GM12864 (cell line): Measurements from ENCODE around the gene EVI5.
"Not testable (repeated sequence)": the region's sequence is repeated elsewhere in the genome, so short reads cannot be mapped to it uniquely, and the experiment has no call there.

ENCODE experiments used
- DNase-seq: peaks from one replicate; pipeline ENCODE4 v3.0.0-alpha.2; 2011; ENCODE audit warnings: low read depth
- H3K4me3 ChIP-seq: 2 replicates; pipeline ENCODE4 v1.5.1; 2011; ENCODE audit warnings: mild to moderate bottlenecking, low read depth, low read length, control low read depth
- CTCF ChIP-seq: IDR thresholded peaks from 2 replicates; pipeline ENCODE4 v1.5.1; 2011; ENCODE audit warnings: low read depth, mild to moderate bottlenecking, moderate library complexity, low read length, control low read depth, inconsistent platforms; ENCODE audit errors: missing control alignments

The EVI5 gene

GRCh38 chr1:92792340-92792782, 7.5 kb upstream of the EVI5 start:
- no peak for TF ChIP-seq CTCF
- DNase-seq: no peak
- H3K4me3 ChIP-seq: no peak overlapping the region

GRCh38 chr1:92791487-92792066, 6.7 kb upstream of the EVI5 start:
- no peak overlapping the region for H3K4me3 ChIP-seq
- no peak for DNase-seq
- no peak for TF ChIP-seq CTCF

GRCh38 chr1:92790867-92791266, 6.0 kb upstream of the EVI5 start:
- no peak overlapping the region for H3K4me3 ChIP-seq
- DNase-seq: no peak
- TF ChIP-seq CTCF: no peak

- H3K4me3 ChIP-seq: no peak overlapping the region
- no peak for TF ChIP-seq CTCF
- no peak for DNase-seq
Measured at GRCh38 chr1:92790081-92790480, 5.2 kb upstream of the EVI5 start.

DNA sequence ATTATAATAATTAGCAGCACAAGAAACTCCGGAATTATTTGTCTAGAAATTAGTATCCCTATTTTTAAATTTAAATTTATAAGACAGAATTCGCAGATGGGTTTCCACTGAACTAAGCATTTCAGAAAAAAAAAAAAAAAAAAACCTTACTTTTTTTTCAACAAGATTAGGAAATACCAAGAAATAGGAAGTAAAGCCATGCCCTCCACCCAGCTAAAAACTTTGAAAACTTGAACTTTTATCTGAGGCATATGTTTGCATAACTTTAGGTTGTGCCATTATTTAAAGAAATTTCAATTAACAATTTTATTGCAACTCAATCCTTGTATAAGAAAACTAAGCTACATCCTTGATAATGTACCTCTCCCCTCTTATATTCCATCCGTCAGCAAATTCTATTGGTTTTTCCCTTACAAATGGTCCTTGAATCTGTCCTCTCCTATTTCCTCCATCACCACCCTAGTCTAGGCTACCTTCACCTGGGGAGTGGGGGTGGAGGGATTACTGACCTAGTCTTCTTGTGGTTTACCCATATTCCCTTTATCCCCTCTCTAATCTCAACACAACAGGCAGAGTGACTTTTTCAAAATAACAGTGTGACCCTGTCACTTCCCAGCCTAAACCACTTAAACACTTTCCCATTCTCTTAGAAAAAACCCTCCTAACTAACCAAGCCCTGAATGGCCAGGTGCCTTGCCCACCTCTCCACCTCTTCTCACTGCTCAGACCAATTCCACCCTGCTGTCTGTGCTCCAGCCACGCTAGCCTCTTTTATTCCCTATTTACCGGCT, 1.4 kb upstream of the EVI5 start:
- no peak for TF ChIP-seq CTCF
- DNase-seq: no peak
- H3K4me3 ChIP-seq: no peak overlapping the region

GRCh38 chr1:92784021-92784638, 778 bp downstream of the EVI5 start:
- peak overlapping the region; percentile 58 for H3K4me3 ChIP-seq
- TF ChIP-seq CTCF: no peak
- peak; percentile 38 for DNase-seq

DNA sequence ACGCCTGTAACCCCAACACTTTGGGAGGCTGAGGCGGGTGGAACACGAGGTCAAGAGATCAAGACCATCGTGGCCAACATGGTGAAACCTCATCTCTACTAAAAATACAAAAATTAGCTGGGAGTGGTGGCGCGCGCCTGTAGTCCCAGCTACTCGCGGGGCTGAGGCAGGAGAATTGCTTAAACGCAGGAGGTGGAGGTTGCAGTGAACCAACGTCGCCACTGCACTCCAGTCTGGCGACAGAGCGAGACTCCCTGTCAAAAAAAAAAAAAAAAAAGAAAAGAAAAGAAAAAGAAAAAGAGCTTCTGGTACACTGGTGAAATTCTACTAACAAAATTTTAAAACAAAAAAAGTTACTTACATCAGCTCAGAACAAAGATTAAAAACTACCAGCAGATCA, 1.4 kb downstream of the EVI5 start:
- H3K4me3 ChIP-seq: peak overlapping the region; percentile 58; the same call in 1 of the 2 replicates
- not testable (repeated sequence) for DNase-seq
